Measurements from ENCODE around the gene MGLL. TPM values are rescaled to one million over a fixed set of nuclear protein-coding genes. Genes with fewer than 3 reads are reported as not detected.

MGLL gene
- total RNA-seq, 2 experiments from 2014 or later = 19.2 to 21.6 TPM

DNA sequence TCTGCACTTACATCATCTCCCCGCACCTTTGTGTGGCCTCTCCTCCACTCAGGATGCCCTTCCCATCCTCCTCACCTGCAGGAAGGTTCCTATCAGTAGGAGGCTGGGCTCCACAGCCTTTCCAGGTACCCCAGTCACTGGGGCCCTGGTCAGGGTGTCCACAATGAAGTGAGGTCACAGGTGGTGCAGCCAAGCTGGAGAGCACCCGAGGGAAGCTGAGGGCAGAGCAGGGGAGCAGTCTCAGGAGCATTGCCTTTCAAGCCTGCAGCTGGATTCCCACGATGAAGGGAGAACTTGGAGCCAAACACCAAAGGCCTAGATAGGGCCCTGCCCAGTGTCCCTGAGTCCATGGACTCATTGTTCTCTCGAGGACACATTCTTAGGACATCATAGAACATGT is 23.6 kb downstream of the MGLL start:
- DNase-seq (ENCODE audit: low spot score) = no peak
- ChIA-PET CTCF (ENCODE audit: unreplicated experiment) (no interaction called here), POLR2A (no interaction called here)
- Histone ChIP-seq H3K4me1 (ENCODE audit: insufficient read depth, low read length, poor library complexity, severe bottlenecking) (no peaks in the 10 kb centered on the region), H3K4me3 (ENCODE audit: low read depth, low read length, poor library complexity, severe bottlenecking) (no peak overlapping the region), H4K20me1 (ENCODE audit: insufficient read depth, low read length) (no peaks in the 10 kb centered on the region), H3K9me2 (ENCODE audit: insufficient read depth, low read length) (no peaks in the 10 kb centered on the region), H3K27ac (ENCODE audit: low read depth, low read length, poor library complexity, severe bottlenecking) (no peak overlapping the region), H3K4me2 (ENCODE audit: low read length) (no peak overlapping the region), H3K36me3 (ENCODE audit: insufficient read depth, low read length) (no peaks in the 10 kb centered on the region), H3K79me2 (ENCODE audit: insufficient read depth, low read depth, low read length) (no peaks in the 10 kb centered on the region), H3K9me3 (ENCODE audit: low read length) (no peaks in the 10 kb centered on the region), H2AFZ (ENCODE audit: low read length) (no peak overlapping the region)
- TF ChIP-seq, protein P1, sequence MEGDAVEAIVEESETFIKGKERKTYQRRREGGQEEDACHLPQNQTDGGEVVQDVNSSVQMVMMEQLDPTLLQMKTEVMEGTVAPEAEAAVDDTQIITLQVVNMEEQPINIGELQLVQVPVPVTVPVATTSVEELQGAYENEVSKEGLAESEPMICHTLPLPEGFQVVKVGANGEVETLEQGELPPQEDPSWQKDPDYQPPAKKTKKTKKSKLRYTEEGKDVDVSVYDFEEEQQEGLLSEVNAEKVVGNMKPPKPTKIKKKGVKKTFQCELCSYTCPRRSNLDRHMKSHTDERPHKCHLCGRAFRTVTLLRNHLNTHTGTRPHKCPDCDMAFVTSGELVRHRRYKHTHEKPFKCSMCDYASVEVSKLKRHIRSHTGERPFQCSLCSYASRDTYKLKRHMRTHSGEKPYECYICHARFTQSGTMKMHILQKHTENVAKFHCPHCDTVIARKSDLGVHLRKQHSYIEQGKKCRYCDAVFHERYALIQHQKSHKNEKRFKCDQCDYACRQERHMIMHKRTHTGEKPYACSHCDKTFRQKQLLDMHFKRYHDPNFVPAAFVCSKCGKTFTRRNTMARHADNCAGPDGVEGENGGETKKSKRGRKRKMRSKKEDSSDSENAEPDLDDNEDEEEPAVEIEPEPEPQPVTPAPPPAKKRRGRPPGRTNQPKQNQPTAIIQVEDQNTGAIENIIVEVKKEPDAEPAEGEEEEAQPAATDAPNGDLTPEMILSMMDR (conservative IDR thresholded peaks at IDR 0.05; ENCODE audit: low read length) = no peak
- TF ChIP-seq EZH2phosphoT487 (IDR thresholded peaks at IDR 0.05; ENCODE audit: borderline replicate concordance, low read depth, low read length) = no peak
- intact Hi-C loops (cut with micrococcal nuclease; ENCODE audit: unreplicated experiment) = no loop called here
- no TSS peak for BruUV-seq (replicated peaks)

DNA sequence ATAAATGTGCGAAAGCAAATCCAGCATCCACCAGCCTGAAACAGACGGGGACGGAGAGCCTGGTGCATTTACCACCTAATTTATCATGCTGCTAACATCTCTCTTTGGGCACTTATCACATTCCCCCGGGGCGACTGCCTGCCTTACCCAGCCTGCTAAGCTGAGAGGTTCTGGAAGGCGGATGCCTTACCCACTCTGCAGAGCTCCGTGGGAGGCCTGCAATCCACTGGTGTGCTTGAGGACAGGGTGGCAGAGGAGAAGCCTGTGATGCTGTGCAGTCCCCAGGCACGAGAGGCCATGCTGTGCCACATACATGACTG is 25.5 kb downstream of the MGLL start:
- TF ChIP-seq EZH2phosphoT487 (IDR thresholded peaks at IDR 0.05; ENCODE audit: borderline replicate concordance, low read depth, low read length) = no peak
- TF ChIP-seq, protein P1 (conservative IDR thresholded peaks at IDR 0.05; ENCODE audit: low read length) = no peak
- Histone ChIP-seq H3K9me3 (ENCODE audit: low read length) (no peaks in the 10 kb centered on the region), H3K36me3 (ENCODE audit: insufficient read depth, low read length) (no peaks in the 10 kb centered on the region), H3K9me2 (ENCODE audit: insufficient read depth, low read length) (no peaks in the 10 kb centered on the region), H4K20me1 (ENCODE audit: insufficient read depth, low read length) (no peaks in the 10 kb centered on the region), H3K27ac (ENCODE audit: low read depth, low read length, poor library complexity, severe bottlenecking) (no peak overlapping the region), H3K4me3 (ENCODE audit: low read depth, low read length, poor library complexity, severe bottlenecking) (no peak overlapping the region), H3K4me1 (ENCODE audit: insufficient read depth, low read length, poor library complexity, severe bottlenecking) (no peaks in the 10 kb centered on the region), H2AFZ (ENCODE audit: low read length) (no peak overlapping the region), H3K4me2 (ENCODE audit: low read length) (no peak overlapping the region), H3K79me2 (ENCODE audit: insufficient read depth, low read depth, low read length) (no peaks in the 10 kb centered on the region)
- DNase-seq (ENCODE audit: low spot score) = no peak
- intact Hi-C loops (cut with micrococcal nuclease; ENCODE audit: unreplicated experiment) = no loop called here
- BruUV-seq (replicated peaks) = no TSS peak
- ChIA-PET POLR2A (no interaction called here), CTCF (ENCODE audit: unreplicated experiment) (no interaction called here)

DNA sequence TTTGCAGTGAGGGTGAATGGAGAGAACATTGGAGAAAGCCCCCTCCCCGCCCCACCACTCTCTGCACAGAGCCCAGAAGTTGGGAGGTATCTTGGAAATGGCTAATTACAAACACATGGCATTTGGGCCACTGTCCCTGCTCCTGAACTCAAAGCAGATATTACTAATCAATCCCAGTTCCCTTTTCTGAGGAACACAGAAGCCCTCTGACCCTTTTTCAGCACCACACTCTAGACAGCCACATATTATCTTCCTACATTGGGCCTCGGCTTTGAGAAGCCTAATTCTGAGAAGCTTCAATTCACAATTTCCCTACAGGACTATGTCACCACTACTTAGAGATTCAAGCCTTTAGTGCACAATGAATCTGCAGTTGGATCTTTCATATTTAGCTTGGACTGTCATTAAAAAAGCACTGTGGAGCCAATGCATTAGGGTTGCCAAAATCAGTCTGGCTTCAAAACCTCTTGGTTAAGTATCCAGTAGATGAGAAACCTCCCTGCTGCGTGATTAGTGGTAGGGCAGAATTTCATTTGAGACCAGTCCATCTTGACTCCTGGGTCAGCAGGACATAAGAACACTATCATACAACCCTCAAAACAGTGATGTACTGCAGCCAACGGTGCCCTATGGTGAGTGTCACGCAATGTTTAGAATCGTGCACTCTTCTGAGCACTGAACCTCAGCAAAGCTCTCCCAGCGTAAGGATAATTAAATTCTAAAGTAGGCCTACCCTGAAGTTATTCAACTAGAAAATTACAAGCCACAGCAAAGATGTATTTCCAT is 26.1 kb downstream of the MGLL start:
- BruUV-seq (replicated peaks) = no TSS peak
- no peak overlapping the region for H3K27ac ChIP-seq (ENCODE audit: low read depth, low read length, poor library complexity, severe bottlenecking)
- H3K4me1 ChIP-seq (ENCODE audit: insufficient read depth, low read length, poor library complexity, severe bottlenecking) = peaks cover 2% of the 10 kb centered on the region
- no peak overlapping the region for H2AFZ ChIP-seq (ENCODE audit: low read length)
- H3K4me3 ChIP-seq (ENCODE audit: low read depth, low read length, poor library complexity, severe bottlenecking) = no peak overlapping the region
- H3K36me3 ChIP-seq (ENCODE audit: insufficient read depth, low read length) = no peaks in the 10 kb centered on the region
- H4K20me1 ChIP-seq (ENCODE audit: insufficient read depth, low read length) = no peaks in the 10 kb centered on the region
- H3K9me3 ChIP-seq (ENCODE audit: low read length) = no peaks in the 10 kb centered on the region
- no peak for DNase-seq (ENCODE audit: low spot score)
- POLR2A ChIA-PET = no interaction called here
- no peaks in the 10 kb centered on the region for H3K79me2 ChIP-seq (ENCODE audit: insufficient read depth, low read depth, low read length)
- CTCF ChIA-PET (ENCODE audit: unreplicated experiment) = no interaction called here
- intact Hi-C loops (cut with micrococcal nuclease; ENCODE audit: unreplicated experiment) = no loop called here
- H3K9me2 ChIP-seq (ENCODE audit: insufficient read depth, low read length) = no peaks in the 10 kb centered on the region
- no peak overlapping the region for H3K4me2 ChIP-seq (ENCODE audit: low read length)
- TF ChIP-seq EZH2phosphoT487 (IDR thresholded peaks at IDR 0.05; ENCODE audit: borderline replicate concordance, low read depth, low read length) = no peak
- TF ChIP-seq, protein P1 (conservative IDR thresholded peaks at IDR 0.05; ENCODE audit: low read length) = no peak

Data from OCI-LY7 (cell line).